ENCODE measurements around the gene IL17RD. TPM values are rescaled to one million over a fixed set of nuclear protein-coding genes. Genes with fewer than 3 reads are reported as not detected.

The IL17RD gene
- total RNA-seq, 2 experiments from 2014 or later: not detected

GRCh38 chr3:57179580-57180410 lies 14.6 kb upstream of the IL17RD start:
- Histone ChIP-seq H3K27ac (ENCODE audit: low read depth in 1 of 2, low read length in 2 of 2) (no peak overlapping the region), H3K9me3 (ENCODE audit: control insufficient read depth in 1 of 2, insufficient read depth in 1 of 2, low read length in 2 of 2) (no peaks in the 10 kb centered on the region), H3K27me3 (ENCODE audit: control insufficient read depth in 1 of 2, insufficient read depth in 2 of 2, low read length in 2 of 2) (peaks cover 5 to 6% of the 10 kb centered on the region in 2 experiments), H3K36me3 (ENCODE audit: insufficient read depth, low read length) (no peaks in the 10 kb centered on the region), H3K4me1 (ENCODE audit: insufficient read depth, low read length) (no peaks in the 10 kb centered on the region), H3K4me3 (ENCODE audit: low read length) (no peak overlapping the region)
- TF ChIP-seq, protein P1, sequence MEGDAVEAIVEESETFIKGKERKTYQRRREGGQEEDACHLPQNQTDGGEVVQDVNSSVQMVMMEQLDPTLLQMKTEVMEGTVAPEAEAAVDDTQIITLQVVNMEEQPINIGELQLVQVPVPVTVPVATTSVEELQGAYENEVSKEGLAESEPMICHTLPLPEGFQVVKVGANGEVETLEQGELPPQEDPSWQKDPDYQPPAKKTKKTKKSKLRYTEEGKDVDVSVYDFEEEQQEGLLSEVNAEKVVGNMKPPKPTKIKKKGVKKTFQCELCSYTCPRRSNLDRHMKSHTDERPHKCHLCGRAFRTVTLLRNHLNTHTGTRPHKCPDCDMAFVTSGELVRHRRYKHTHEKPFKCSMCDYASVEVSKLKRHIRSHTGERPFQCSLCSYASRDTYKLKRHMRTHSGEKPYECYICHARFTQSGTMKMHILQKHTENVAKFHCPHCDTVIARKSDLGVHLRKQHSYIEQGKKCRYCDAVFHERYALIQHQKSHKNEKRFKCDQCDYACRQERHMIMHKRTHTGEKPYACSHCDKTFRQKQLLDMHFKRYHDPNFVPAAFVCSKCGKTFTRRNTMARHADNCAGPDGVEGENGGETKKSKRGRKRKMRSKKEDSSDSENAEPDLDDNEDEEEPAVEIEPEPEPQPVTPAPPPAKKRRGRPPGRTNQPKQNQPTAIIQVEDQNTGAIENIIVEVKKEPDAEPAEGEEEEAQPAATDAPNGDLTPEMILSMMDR (IDR thresholded peaks at IDR 0.05): peak; percentile 28
- Mint-ChIP-seq H3K27ac (no peak overlapping the region), H3K4me3 (no peak overlapping the region), H3K27me3 (peaks cover 8% of the 10 kb centered on the region), H3K36me3 (ENCODE audit: low read depth) (no peaks in the 10 kb centered on the region), H3K9me3 (no peaks in the 10 kb centered on the region), H3K4me1 (ENCODE audit: low read depth) (no peaks in the 10 kb centered on the region)
- ChIA-PET POLR2A (no interaction called here), CTCF (no interaction called here)
- DNase-seq (no peak), ATAC-seq (ENCODE audit: poor library complexity) (no peak)
- intact Hi-C loops (cut with DNase I, micrococcal nuclease): loop anchor here (10.0 kb wide), 3 partner anchors 255 to 645 kb away; partner anchors contain the start of gene PDE12 (in 1 of the 2)

DNA sequence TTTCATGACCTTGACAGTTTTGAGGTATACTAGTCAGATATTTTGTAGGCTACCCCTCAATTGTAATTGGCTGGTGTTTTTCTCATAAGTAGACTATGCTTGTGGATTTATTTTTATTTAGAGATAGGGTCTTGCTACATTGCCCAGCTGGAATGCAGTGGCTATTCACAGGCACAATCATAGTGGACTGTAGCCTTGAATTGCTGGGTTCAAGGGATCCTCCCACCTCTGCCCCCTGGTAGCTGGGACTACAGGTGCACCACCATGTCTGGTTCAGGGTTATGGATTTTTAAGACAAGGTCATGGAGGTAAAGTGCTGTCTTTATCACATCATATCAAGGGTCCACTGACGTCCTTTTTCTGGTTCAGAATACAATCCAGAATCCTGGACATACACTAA lies 10.9 kb upstream of the IL17RD start:
- ATAC-seq (ENCODE audit: poor library complexity) (no peak), DNase-seq (no peak)
- H3K4me1 Mint-ChIP-seq (ENCODE audit: low read depth): no peaks in the 10 kb centered on the region
- H3K9me3 Mint-ChIP-seq: no peaks in the 10 kb centered on the region
- H3K27ac ChIP-seq (ENCODE audit: low read depth in 1 of 2, low read length in 2 of 2): no peak overlapping the region
- intact Hi-C loops (cut with DNase I, micrococcal nuclease): loop anchor here (10.0 kb wide), 3 partner anchors 259 to 649 kb away; partner anchors contain the start of gene PDE12 (in 1 of the 2)
- H3K27ac Mint-ChIP-seq: no peak overlapping the region
- CTCF ChIA-PET: no interaction called here
- H3K4me3 Mint-ChIP-seq: no peak overlapping the region
- H3K27me3 Mint-ChIP-seq: peaks cover 31% of the 10 kb centered on the region
- no peaks in the 10 kb centered on the region for H3K4me1 ChIP-seq (ENCODE audit: insufficient read depth, low read length)
- H3K27me3 ChIP-seq (ENCODE audit: control insufficient read depth in 1 of 2, insufficient read depth in 2 of 2, low read length in 2 of 2): peaks cover 1 to 10% of the 10 kb centered on the region in 2 experiments
- H3K4me3 ChIP-seq (ENCODE audit: low read length): no peak overlapping the region
- no peaks in the 10 kb centered on the region for H3K36me3 Mint-ChIP-seq (ENCODE audit: low read depth)
- TF ChIP-seq, protein P1 (IDR thresholded peaks at IDR 0.05): no peak
- POLR2A ChIA-PET: no interaction called here
- H3K36me3 ChIP-seq (ENCODE audit: insufficient read depth, low read length): no peaks in the 10 kb centered on the region
- H3K9me3 ChIP-seq (ENCODE audit: control insufficient read depth in 1 of 2, insufficient read depth in 1 of 2, low read length in 2 of 2): no peaks in the 10 kb centered on the region

DNA sequence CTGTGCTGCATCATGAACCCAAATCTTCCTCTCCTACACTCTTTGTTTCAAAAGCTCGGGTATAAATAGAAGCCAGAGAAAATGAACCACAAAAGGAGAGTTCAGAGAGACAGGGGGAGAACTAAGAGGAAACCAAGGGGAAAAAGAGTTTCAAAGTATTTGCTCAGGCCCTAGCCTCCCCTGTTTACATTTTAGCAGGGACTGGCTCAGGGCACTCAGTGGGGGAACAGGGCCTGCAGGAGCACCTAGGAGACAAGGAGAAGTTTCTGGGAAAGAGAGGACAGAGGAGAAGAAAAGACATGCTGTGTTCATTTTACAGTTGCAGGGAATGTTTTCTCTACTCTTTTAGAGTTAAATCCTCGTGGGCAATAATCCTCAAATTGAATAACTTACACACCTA lies 8.5 kb upstream of the IL17RD start:
- Mint-ChIP-seq H3K27me3 (peaks cover 46% of the 10 kb centered on the region), H3K9me3 (no peaks in the 10 kb centered on the region), H3K36me3 (ENCODE audit: low read depth) (no peaks in the 10 kb centered on the region), H3K4me1 (ENCODE audit: low read depth) (no peaks in the 10 kb centered on the region), H3K27ac (no peak overlapping the region), H3K4me3 (no peak overlapping the region)
- peaks cover 13 to 31% of the 10 kb centered on the region in 2 experiments for H3K27me3 ChIP-seq (ENCODE audit: control insufficient read depth in 1 of 2, insufficient read depth in 2 of 2, low read length in 2 of 2)
- TF ChIP-seq, protein P1 (IDR thresholded peaks at IDR 0.05): no peak
- no peaks in the 10 kb centered on the region for H3K36me3 ChIP-seq (ENCODE audit: insufficient read depth, low read length)
- no peak for ATAC-seq (ENCODE audit: poor library complexity)
- no peak for DNase-seq
- intact Hi-C loops (cut with DNase I, micrococcal nuclease): loop anchor here (10.0 kb wide), 3 partner anchors 261 to 651 kb away; partner anchors contain the start of gene PDE12 (in 1 of the 2)
- ChIA-PET CTCF (no interaction called here), POLR2A (no interaction called here)
- no peaks in the 10 kb centered on the region for H3K9me3 ChIP-seq (ENCODE audit: control insufficient read depth in 1 of 2, insufficient read depth in 1 of 2, low read length in 2 of 2)
- H3K4me3 ChIP-seq (ENCODE audit: low read length): no peak overlapping the region
- no peak overlapping the region for H3K27ac ChIP-seq (ENCODE audit: low read depth in 1 of 2, low read length in 2 of 2)
- peaks cover 8% of the 10 kb centered on the region for H3K4me1 ChIP-seq (ENCODE audit: insufficient read depth, low read length)

Data from CD4-positive, alpha-beta T cell (primary cell).